GOT3 (cell line): ENCODE data around the gene SMAD4.
"Not testable (repeated sequence)": the region's sequence is repeated elsewhere in the genome, so short reads cannot be mapped to it uniquely, and the experiment has no call there.

Source experiments
- DNase-seq: peaks from one replicate; lab custom pipeline; 2025; ENCODE audit warnings: mixed read lengths; lab: John Stamatoyannopoulos, UW

SMAD4 gene

DNA sequence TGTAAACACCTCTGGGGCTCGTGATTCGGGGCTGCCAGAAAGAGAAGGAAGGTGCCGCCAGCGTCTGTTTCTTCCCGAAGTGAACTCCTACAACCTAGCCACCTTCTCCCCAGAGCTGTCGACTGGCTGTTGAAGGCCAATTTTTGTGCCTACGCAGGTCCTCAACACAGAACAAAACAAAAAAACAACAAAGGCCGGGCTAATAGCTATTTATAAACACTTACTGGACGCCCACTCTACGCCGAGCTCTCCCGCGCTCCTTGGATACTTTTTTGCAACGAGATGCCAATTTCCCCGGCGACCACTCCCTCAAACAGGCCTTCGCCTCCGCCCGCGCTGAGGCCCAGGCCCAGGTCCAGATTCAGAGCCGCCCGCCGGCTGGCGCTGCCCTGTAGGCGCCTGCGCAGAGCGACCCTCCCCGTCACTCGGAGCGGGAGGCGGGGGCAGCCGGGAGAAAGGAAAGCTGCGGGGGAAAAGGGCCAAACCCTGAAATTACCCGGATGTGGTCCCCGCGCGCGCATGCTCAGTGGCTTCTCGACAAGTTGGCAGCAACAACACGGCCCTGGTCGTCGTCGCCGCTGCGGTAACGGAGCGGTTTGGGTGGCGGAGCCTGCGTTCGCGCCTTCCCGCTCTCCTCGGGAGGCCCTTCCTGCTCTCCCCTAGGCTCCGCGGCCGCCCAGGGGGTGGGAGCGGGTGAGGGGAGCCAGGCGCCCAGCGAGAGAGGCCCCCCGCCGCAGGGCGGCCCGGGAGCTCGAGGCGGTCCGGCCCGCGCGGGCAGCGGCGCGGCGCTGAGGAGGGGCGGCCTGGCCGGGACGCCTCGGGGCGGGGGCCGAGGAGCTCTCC, at the start of gene SMAD4:
TSS of gene SMAD4 (plus strand) at position 520 of the 843 bp plus-strand sequence. CDS start 16,834 bp downstream, outside the sequence.
- peak; percentile 80 for DNase-seq

GRCh38 chr18:50981381-50981780, 48.6 kb upstream of the SMAD4 start:
- DNase-seq = no peak

GRCh38 chr18:50982086-50982801, 47.8 kb upstream of the SMAD4 start:
- DNase-seq = no peak

DNA sequence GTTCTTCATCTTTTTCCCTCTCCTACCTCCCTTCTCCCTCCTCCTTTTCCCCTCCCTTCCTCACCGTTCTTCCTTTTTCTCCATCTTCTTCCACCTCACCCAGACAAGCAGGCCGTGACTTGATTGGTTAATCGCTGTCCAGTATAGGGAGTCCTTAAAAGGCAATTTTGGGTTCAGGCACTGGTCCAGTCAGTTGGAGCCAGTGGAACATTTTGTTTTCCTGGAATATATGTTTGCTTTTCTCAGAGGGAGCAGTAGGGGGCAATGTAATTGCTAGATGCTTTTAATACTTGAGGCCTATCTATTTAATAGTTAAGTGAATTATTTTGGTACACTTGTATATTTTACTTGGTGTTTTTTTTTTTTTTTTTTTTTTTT, 47.2 kb upstream of the SMAD4 start:
- DNase-seq = no peak

- DNase-seq = no peak
Measured at GRCh38 chr18:50986360-50987087, 43.5 kb upstream of the SMAD4 start.

DNA sequence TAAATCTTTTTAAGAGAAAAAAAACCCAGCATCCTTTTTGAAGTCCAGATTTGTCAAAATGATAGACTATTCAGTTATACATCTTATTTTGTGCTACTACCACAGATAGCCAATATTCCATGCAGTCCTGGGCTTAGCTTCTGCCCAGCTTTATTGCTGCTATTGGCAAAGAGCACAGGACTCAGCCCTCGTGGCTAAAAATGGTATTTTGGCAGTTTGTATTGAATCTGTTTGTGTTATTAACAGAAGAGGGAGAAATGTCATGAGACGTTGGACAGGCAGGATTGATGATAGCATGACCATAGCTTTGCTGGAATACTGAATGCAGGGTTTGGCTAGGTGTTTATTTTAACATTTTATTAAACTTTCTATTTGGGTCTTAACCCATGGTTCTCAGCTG, 42.8 kb upstream of the SMAD4 start:
- no peak for DNase-seq

- no peak for DNase-seq
Measured at GRCh38 chr18:50989711-50990110, 40.3 kb upstream of the SMAD4 start.

DNA sequence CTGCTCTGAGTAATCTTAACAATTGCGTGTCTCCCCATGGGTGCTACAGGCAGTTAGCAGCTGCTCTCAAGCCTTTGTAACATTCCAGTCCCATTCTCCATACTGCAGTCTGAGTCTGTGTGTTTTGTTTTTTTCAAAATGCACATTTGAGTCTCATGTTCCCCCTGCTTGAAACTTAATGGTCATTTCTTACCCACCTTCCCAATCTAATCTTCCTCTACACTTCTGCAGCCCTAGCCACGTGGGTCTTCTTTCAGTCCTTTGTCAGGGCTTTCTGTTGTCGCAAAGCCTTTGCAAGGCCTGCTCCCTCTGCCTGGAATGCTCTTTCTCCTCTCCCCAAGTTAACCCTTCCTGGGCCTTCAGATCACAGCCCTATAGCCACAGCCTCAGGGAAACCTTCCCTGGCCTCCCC, 37.7 kb upstream of the SMAD4 start:
- DNase-seq = no peak

GRCh38 chr18:50994031-50994430, 36.0 kb upstream of the SMAD4 start:
- no peak for DNase-seq

DNA sequence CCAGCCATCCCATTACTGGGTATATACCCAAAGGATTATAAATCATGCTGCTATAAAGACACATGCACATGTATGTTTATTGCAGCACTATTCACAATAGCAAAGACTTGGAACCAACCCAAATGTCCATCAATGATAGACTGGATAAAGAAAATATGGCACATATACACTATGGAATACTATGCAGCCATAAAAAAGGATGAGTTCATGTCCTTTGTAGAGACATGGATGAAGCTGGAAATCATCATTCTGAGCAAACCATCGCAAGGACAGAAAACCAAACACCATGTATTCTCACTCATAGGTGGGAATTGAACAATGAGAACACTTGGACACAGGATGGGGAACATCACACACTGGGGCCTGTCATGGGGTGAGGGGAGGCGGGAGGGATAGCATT, 26.8 kb upstream of the SMAD4 start:
- not testable (repeated sequence) for DNase-seq

DNA sequence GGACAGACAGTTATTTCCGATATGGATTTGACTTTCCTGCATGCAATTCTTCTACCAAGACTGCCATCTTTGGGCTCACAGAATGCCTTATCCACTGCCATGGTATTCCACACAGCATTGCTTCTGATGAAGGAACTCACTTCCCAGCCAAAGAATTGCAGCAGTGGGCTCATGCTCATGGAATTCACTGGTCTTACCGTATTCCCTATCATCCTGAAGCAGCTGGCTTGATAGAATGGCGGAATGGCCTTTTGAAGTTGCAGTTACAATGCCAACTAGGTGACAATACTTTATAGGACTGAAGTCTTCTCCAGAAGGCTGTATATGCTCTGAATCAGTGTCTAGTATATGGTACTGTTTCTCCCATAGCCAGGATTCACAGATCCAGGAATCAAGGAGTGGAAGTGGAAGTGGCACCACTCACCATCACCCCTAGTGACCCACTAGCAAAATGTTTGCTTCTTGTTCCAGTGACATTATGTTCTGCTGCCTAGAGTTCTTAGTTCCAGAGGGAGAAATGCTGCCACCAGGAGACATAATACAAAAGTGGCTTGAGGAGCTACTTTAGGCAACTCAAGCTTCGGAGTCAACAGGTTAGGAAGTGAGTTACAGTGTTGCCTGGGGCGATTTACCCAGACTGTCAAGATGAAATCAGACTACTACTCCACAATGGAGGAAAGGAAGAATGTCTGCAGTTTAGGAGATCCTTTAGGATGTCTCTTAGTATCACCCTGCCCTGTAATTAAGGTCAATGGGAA, 23.8 kb upstream of the SMAD4 start:
- no peak for DNase-seq

DNA sequence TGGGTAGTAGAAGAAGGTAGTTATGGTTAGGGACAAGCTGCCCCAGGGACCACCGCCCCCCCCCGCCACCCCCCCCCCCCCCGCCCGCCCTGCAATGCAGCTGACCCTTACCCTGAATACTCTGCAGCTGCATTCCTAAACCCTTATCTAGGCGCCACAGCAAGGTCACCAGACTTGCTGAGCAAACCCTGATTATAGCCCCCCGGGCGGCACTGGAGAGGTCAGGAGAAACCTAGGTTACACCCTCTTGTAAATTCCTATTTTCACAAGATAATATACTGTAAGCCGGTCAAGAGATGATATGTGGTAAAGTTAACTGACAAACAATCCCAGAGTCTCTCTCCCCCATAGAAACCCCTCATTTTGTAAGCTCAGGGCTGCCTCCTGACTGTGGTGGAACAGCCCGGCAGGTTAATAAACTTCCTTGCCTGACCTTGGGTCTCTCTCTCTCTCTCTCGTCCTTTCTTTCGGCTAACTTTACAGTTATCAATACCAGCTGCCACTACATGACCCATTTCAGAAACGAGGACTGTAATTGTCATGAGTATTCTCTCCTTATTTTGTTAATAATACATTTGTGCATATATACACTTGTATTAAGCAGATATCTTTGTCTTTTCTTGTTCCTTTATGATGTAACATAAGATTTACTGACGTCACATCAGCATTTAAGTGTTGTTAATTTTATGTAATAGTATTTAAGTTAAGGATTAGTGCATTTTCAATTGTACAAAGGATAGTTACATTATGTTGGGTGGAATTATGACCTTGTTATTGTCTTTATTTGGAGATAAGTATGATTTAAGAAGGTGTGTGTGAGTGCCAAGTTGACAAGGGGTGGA, 22.8 kb upstream of the SMAD4 start:
- DNase-seq = no peak

DNA sequence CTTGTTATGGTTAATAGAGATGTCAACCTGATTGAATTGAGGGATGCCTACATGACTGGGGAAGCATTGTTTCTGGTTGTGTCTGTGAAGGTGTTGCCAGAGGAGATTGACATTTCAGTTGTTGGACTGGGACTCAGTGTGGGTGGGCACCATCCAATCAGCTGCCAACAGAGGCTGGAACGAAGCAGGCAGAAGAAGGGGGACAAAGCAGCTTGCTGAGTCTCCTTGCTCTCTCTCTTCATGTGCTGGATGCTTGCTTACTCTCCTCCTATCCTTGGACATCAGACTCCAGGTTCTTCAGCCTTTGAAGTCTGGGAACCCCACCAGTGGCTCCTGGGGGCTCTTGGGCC, 22.2 kb upstream of the SMAD4 start:
- no peak for DNase-seq

DNA sequence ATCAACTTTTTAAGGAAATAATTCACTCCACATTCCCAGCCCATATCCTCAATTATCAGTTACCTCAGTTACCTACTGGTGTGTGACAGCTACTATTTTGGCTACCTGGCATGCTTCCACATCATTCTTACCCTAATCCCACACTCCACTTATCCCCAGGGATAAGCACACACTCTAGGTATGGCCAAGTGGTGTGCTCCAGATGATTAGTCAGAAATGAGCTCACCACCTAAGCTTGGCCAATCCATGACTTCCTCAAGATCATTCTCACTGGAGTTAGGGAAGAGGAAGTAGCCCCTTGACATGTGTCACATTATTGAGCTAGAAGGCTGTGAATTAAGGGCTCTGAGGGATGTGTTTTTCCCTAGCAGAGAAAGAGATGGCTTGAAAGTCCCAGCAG, 20.9 kb upstream of the SMAD4 start:
- DNase-seq = no peak

DNA sequence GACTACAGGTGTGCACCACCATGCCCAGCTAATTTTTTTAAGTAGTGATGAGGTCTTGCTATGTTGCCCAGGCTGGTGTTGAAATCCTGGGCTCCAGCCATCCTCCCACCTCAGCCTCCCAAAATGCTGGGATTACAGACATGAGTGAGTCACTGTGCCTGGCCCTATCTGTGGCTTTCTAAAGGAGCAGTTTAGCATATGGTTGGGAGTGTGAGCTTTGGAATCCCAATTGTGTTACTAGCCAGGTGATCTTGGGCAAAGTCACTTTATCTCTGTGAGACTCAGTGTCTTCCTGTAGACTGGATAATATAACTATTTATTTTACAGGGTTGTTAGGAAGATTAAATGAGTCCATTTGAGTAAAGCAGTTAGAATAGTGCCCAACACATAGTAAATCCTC, 19.8 kb upstream of the SMAD4 start:
- no peak for DNase-seq

- no peak for DNase-seq
Measured at GRCh38 chr18:51011709-51012108, 18.3 kb upstream of the SMAD4 start.

DNA sequence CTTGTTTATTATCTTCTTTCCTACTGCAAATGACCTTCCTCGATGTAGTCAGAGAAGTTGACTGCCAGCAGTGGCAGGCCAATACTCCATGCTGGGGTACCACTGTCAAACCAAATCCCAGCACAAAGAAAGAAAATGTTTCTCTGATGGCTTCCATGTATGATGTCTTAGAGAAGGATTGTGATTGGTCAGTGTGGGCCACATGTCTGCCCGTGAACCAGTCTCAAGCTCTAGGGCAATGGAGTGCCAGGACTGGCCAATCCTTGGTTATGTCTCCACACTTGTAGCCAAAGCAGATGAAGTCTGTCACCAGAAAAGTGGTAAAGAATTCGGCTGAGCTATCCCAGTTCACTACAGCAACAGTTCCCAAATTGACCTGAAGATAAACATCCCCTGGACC, 17.6 kb upstream of the SMAD4 start:
- DNase-seq = no peak

- DNase-seq = no peak
Measured at GRCh38 chr18:51013259-51013658, 16.8 kb upstream of the SMAD4 start.

DNA sequence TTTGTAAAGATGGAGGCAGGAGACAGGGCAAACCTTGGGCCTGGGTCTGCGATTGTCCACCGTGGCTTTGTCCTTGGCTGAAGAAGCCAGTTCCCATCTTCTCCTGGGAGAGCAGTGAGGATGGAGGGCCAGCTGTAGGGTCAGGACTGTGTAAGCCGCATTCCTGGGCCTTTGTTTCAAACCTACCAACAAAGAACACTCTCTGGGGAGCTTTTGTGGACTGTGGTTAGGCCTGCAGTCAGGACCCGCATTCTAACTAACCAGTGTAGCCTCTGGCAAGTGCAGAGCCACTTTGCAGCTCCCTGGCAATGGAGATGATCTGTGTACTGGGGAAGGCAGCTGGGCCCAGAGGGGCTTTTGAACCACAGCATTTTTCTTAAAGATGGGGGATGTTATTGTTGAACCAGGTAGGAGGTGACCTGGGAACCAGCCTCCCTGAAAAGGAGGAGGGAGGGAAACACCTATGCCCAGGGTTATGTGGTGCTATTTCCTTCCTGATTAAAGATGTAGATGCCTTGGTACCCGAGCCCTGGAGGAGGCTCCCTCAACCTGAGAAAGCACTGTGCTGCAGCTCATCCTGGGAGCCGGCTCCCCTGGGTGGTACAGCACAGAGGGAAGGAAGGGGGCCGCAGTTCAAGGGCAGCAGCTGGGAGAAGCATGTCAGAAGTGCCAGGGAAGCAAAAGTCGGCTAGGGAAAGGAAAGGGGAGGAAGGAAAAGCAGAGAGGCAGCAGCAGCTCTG, 12.7 kb upstream of the SMAD4 start:
- DNase-seq = no peak

DNA sequence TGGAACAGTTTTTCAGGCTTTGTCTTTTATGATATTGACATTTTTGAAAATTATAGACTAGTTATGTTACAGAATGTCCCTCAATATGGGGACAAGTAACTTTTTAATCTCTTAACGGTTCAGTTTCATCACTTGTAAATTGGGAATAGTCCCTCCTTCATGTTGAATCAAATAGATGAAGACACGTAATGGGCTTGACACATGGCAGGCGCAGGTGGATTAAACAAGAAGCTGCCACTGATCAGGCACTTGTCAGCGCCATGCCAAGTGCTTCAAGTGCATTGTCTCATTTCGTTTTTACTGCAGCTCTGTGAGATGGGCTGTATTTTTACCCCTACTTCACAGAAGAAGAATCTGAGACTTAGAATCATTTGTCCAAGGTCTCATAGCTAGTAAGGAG, 9.5 kb upstream of the SMAD4 start:
- no peak for DNase-seq
